Measurements from ENCODE around the gene PMIS2. TPM values are rescaled to one million over a fixed set of nuclear protein-coding genes. Genes with fewer than 3 reads are reported as not detected.

Gene PMIS2
- total and polyA plus RNA-seq, 5 donors from 2014 or later, result not detected

- DNase-seq, result no peak
- Histone ChIP-seq H3K9me3 (ENCODE audit: control insufficient read depth in 2 of 2, low read length in 2 of 2) (no peaks in the 10 kb centered on the region), H3K27me3 (ENCODE audit: control insufficient read depth, insufficient read depth, low read length) (no peaks in the 10 kb centered on the region), H3K4me3 (ENCODE audit: low read depth, low read length) (no peak overlapping the region), H3K27ac (ENCODE audit: insufficient read depth, low read length, poor library complexity, severe bottlenecking) (no peak overlapping the region), H3K4me1 (ENCODE audit: control insufficient read depth, insufficient read depth, low read length, poor library complexity, severe bottlenecking) (no peaks in the 10 kb centered on the region), H3K36me3 (ENCODE audit: control insufficient read depth, insufficient read depth, low read length) (peaks cover 11% of the 10 kb centered on the region)
- H3K4me1 Mint-ChIP-seq, result peaks cover 0 to 2% (median 0%) of the 10 kb centered on the region in 4 donors
- ATAC-seq (ENCODE audit: low read depth in 2 of 2), result no peak
- peaks cover 12% of the 10 kb centered on the region for H3K36me3 Mint-ChIP-seq
- H3K9me3 Mint-ChIP-seq, result peaks cover 0 to 1% (median 0%) of the 10 kb centered on the region in 7 donors
- no peak overlapping the region for H3K4me3 Mint-ChIP-seq
- H3K27me3 Mint-ChIP-seq, result no peaks in the 10 kb centered on the region
- no peak overlapping the region for H3K27ac Mint-ChIP-seq
These were observed 36.8 kb downstream of the PMIS2 start for GRCh38 chr19:35622750-35623149.

- no peaks in the 10 kb centered on the region for H3K27me3 ChIP-seq (ENCODE audit: control insufficient read depth, insufficient read depth, low read length)
- Mint-ChIP-seq H3K9me3 (peaks cover 0 to 1% (median 0%) of the 10 kb centered on the region in 7 donors), H3K27ac (peak overlapping the region in 2 of 3 donors; percentile 32 to 79), H3K36me3 (peaks cover 12% of the 10 kb centered on the region), H3K4me3 (peak overlapping the region in 1 of 4 donors; percentile 51), H3K27me3 (no peaks in the 10 kb centered on the region), H3K4me1 (peaks cover 0 to 5% (median 5%) of the 10 kb centered on the region in 4 donors)
- no peak for ATAC-seq (ENCODE audit: low read depth in 2 of 2)
- H3K9me3 ChIP-seq (ENCODE audit: control insufficient read depth in 2 of 2, low read length in 2 of 2), result no peaks in the 10 kb centered on the region
- H3K27ac ChIP-seq (ENCODE audit: insufficient read depth, low read length, poor library complexity, severe bottlenecking), result no peak overlapping the region
- H3K4me1 ChIP-seq (ENCODE audit: control insufficient read depth, insufficient read depth, low read length, poor library complexity, severe bottlenecking), result peaks cover 6% of the 10 kb centered on the region
- no peak for DNase-seq
- H3K36me3 ChIP-seq (ENCODE audit: control insufficient read depth, insufficient read depth, low read length), result peaks cover 11% of the 10 kb centered on the region
- no peak overlapping the region for H3K4me3 ChIP-seq (ENCODE audit: low read depth, low read length)
These were observed 37.5 kb downstream of the PMIS2 start for GRCh38 chr19:35623327-35624010.

GRCh38 chr19:35628264-35628564 is 42.2 kb downstream of the PMIS2 start:
- Mint-ChIP-seq H3K4me3 (peak overlapping the region; percentile 94 to 100 (median 98)), H3K27me3 (no peaks in the 10 kb centered on the region), H3K4me1 (peaks cover 6 to 34% (median 15%) of the 10 kb centered on the region in 4 donors), H3K27ac (peak overlapping the region; percentile 98 to 99 (median 99)), H3K36me3 (peaks cover 29% of the 10 kb centered on the region), H3K9me3 (peaks cover 0 to 1% (median 0%) of the 10 kb centered on the region in 7 donors)
- no peak for ATAC-seq (ENCODE audit: low read depth in 2 of 2)
- no peak for DNase-seq
- no peaks in the 10 kb centered on the region for H3K27me3 ChIP-seq (ENCODE audit: control insufficient read depth, insufficient read depth, low read length)
- H3K36me3 ChIP-seq (ENCODE audit: control insufficient read depth, insufficient read depth, low read length), result peaks cover 27% of the 10 kb centered on the region
- peak overlapping the region; percentile 86 for H3K27ac ChIP-seq (ENCODE audit: insufficient read depth, low read length, poor library complexity, severe bottlenecking)
- no peaks in the 10 kb centered on the region for H3K9me3 ChIP-seq (ENCODE audit: control insufficient read depth in 2 of 2, low read length in 2 of 2)
- H3K4me3 ChIP-seq (ENCODE audit: low read depth, low read length), result peak overlapping the region; percentile 88
- peaks cover 16% of the 10 kb centered on the region for H3K4me1 ChIP-seq (ENCODE audit: control insufficient read depth, insufficient read depth, low read length, poor library complexity, severe bottlenecking)

- peak within 1 kb of the TSS; percentile 94 to 100 (median 98) for H3K4me3 Mint-ChIP-seq
- ATAC-seq (ENCODE audit: low read depth in 2 of 2) (peak; percentile 99 to 100), DNase-seq (peak; percentile 95 to 99 (median 97))
- Histone ChIP-seq H3K27me3 (ENCODE audit: control insufficient read depth, insufficient read depth, low read length) (no peaks in the 10 kb centered on the region), H3K4me3 (ENCODE audit: low read depth, low read length) (peak within 1 kb of the TSS; percentile 88), H3K36me3 (ENCODE audit: control insufficient read depth, insufficient read depth, low read length) (peaks cover 30% of the 10 kb centered on the region), H3K4me1 (ENCODE audit: control insufficient read depth, insufficient read depth, low read length, poor library complexity, severe bottlenecking) (peaks cover 16% of the 10 kb centered on the region), H3K9me3 (ENCODE audit: control insufficient read depth in 2 of 2, low read length in 2 of 2) (no peaks in the 10 kb centered on the region), H3K27ac (ENCODE audit: insufficient read depth, low read length, poor library complexity, severe bottlenecking) (peak within 1 kb of the TSS; percentile 86)
- no peaks in the 10 kb centered on the region for H3K27me3 Mint-ChIP-seq
- peaks cover 6 to 37% (median 16%) of the 10 kb centered on the region in 4 donors for H3K4me1 Mint-ChIP-seq
- H3K27ac Mint-ChIP-seq, result peak within 1 kb of the TSS; percentile 98 to 99 (median 99)
- H3K9me3 Mint-ChIP-seq, result peaks cover 0 to 1% (median 0%) of the 10 kb centered on the region in 7 donors
- H3K36me3 Mint-ChIP-seq, result peaks cover 32% of the 10 kb centered on the region
These were observed 42.8 kb downstream of the PMIS2 start, which contains the start of gene RBM42 for GRCh38 chr19:35628565-35629331. RBM42 (plus strand) TSS chr19:35629036; CDS start chr19:35629154, 118 bp downstream.

- ATAC-seq (ENCODE audit: low read depth in 2 of 2) (no peak), DNase-seq (no peak)
- H3K27ac Mint-ChIP-seq, result peak overlapping the region in 2 of 3 donors; percentile 98 to 99
- peaks cover 32% of the 10 kb centered on the region for H3K36me3 Mint-ChIP-seq
- no peaks in the 10 kb centered on the region for H3K9me3 ChIP-seq (ENCODE audit: control insufficient read depth in 2 of 2, low read length in 2 of 2)
- H3K27me3 ChIP-seq (ENCODE audit: control insufficient read depth, insufficient read depth, low read length), result no peaks in the 10 kb centered on the region
- peaks cover 0 to 1% (median 0%) of the 10 kb centered on the region in 7 donors for H3K9me3 Mint-ChIP-seq
- peak overlapping the region; percentile 86 for H3K27ac ChIP-seq (ENCODE audit: insufficient read depth, low read length, poor library complexity, severe bottlenecking)
- peak overlapping the region; percentile 94 to 100 (median 98) for H3K4me3 Mint-ChIP-seq
- H3K4me1 Mint-ChIP-seq, result peaks cover 6 to 37% (median 16%) of the 10 kb centered on the region in 4 donors
- no peaks in the 10 kb centered on the region for H3K27me3 Mint-ChIP-seq
- H3K4me1 ChIP-seq (ENCODE audit: control insufficient read depth, insufficient read depth, low read length, poor library complexity, severe bottlenecking), result peaks cover 16% of the 10 kb centered on the region
- H3K36me3 ChIP-seq (ENCODE audit: control insufficient read depth, insufficient read depth, low read length), result peaks cover 34% of the 10 kb centered on the region
- peak overlapping the region; percentile 74 for H3K4me3 ChIP-seq (ENCODE audit: low read depth, low read length)
These were observed 43.3 kb downstream of the PMIS2 start for GRCh38 chr19:35629332-35629633.

- Mint-ChIP-seq H3K27ac (no peak overlapping the region), H3K36me3 (peaks cover 41% of the 10 kb centered on the region), H3K4me1 (peaks cover 6 to 29% (median 8%) of the 10 kb centered on the region in 4 donors), H3K9me3 (no peaks in the 10 kb centered on the region), H3K4me3 (no peak overlapping the region), H3K27me3 (no peaks in the 10 kb centered on the region)
- no peak overlapping the region for H3K27ac ChIP-seq (ENCODE audit: insufficient read depth, low read length, poor library complexity, severe bottlenecking)
- H3K27me3 ChIP-seq (ENCODE audit: control insufficient read depth, insufficient read depth, low read length), result no peaks in the 10 kb centered on the region
- H3K4me3 ChIP-seq (ENCODE audit: low read depth, low read length), result no peak overlapping the region
- no peaks in the 10 kb centered on the region for H3K9me3 ChIP-seq (ENCODE audit: control insufficient read depth in 2 of 2, low read length in 2 of 2)
- peaks cover 10% of the 10 kb centered on the region for H3K4me1 ChIP-seq (ENCODE audit: control insufficient read depth, insufficient read depth, low read length, poor library complexity, severe bottlenecking)
- ATAC-seq (ENCODE audit: low read depth in 2 of 2) (no peak), DNase-seq (no peak)
- H3K36me3 ChIP-seq (ENCODE audit: control insufficient read depth, insufficient read depth, low read length), result peaks cover 65% of the 10 kb centered on the region
These were observed 47.9 kb downstream of the PMIS2 start for GRCh38 chr19:35633727-35634440.

- Mint-ChIP-seq H3K4me3 (peak overlapping the region in 1 of 4 donors; percentile 29), H3K36me3 (peaks cover 28% of the 10 kb centered on the region), H3K9me3 (no peaks in the 10 kb centered on the region), H3K27ac (no peak overlapping the region), H3K27me3 (no peaks in the 10 kb centered on the region), H3K4me1 (peaks cover 6 to 19% (median 10%) of the 10 kb centered on the region in 4 donors)
- Histone ChIP-seq H3K27me3 (ENCODE audit: control insufficient read depth, insufficient read depth, low read length) (no peaks in the 10 kb centered on the region), H3K27ac (ENCODE audit: insufficient read depth, low read length, poor library complexity, severe bottlenecking) (no peak overlapping the region), H3K4me3 (ENCODE audit: low read depth, low read length) (no peak overlapping the region), H3K4me1 (ENCODE audit: control insufficient read depth, insufficient read depth, low read length, poor library complexity, severe bottlenecking) (peaks cover 6% of the 10 kb centered on the region), H3K36me3 (ENCODE audit: control insufficient read depth, insufficient read depth, low read length) (peaks cover 52% of the 10 kb centered on the region), H3K9me3 (ENCODE audit: control insufficient read depth in 2 of 2, low read length in 2 of 2) (no peaks in the 10 kb centered on the region)
- ATAC-seq (ENCODE audit: low read depth in 2 of 2), result no peak
- no peak for DNase-seq
These were observed 50.7 kb downstream of the PMIS2 start for GRCh38 chr19:35636651-35637050.
